K562 (cell line): Measurements from ENCODE around the gene BCL7B. TPM values are rescaled to one million over a fixed set of nuclear protein-coding genes. Genes with fewer than 3 reads are reported as not detected.

Source experiments
- CBFA2T2 ChIP-seq: fragments of 450-650 bp; conservative IDR thresholded peaks from 2 replicates; pipeline ENCODE4 v1.6.1; 2017; ENCODE audit warnings: mild to moderate bottlenecking
- HES1 ChIP-seq: fragments of 450-650 bp; IDR thresholded peaks from 2 replicates; pipeline ENCODE4 v1.6.1; 2016; ENCODE audit warnings: low read depth, mild to moderate bottlenecking, moderate library complexity
- HEY1 ChIP-seq: fragments of 250-450 bp; sonication (Bioruptor Pico); IDR thresholded peaks from 2 replicates; pipeline ENCODE4 v1.5.0; 2020; ENCODE audit warnings: mild to moderate bottlenecking, moderate library complexity, borderline replicate concordance
- JUND ChIP-seq, 2 experiments: IDR thresholded peaks; 2 replicates in 1 of 2; 3 replicates in 1 of 2; pipeline ENCODE4 v1.6.1; 2011; ENCODE audit warnings: borderline replicate concordance in 2 of 2, low read depth in 2 of 2, low read length in 2 of 2, improper control_type of control experiment in 1 of 2, missing biosample characterization in 1 of 2, missing genetic modification characterization in 1 of 2, missing genetic modification reagents in 1 of 2
- MAZ ChIP-seq, 2 experiments: fragments of 450-650 bp in 1 of 2; sonication (generic) in 1 of 2; formaldehyde crosslinking; IDR thresholded peaks in 1 of 2; conservative IDR thresholded peaks in 1 of 2; 2 replicates each; pipeline versions ENCODE4 v1.4.0 to v1.5.0; 2020; ENCODE audit warnings: mild to moderate bottlenecking in 1 of 2, missing genetic modification reagents in 1 of 2
- MBD2 ChIP-seq: sonication (generic); IDR thresholded peaks from 2 replicates; pipeline ENCODE4 v1.6.1; 2016; ENCODE audit warnings: low read depth, borderline replicate concordance
- MEF2A ChIP-seq: IDR thresholded peaks from 2 replicates; pipeline ENCODE4 v1.6.1; 2011; ENCODE audit warnings: low read depth, mild to moderate bottlenecking, low read length, moderate library complexity; ENCODE audit not compliant: control insufficient read depth
- MEF2D ChIP-seq: conservative IDR thresholded peaks from 2 replicates; pipeline ENCODE4 v1.6.1; 2016; ENCODE audit warnings: low read depth, missing genetic modification characterization, missing compliant biosample characterization
- NEUROD1 ChIP-seq: fragments of 150-350 bp; IDR thresholded peaks from 2 replicates; pipeline ENCODE4 v1.6.1; 2014; ENCODE audit warnings: borderline replicate concordance, low read length, low read depth; ENCODE audit not compliant: partially characterized antibody
- NFIC ChIP-seq: fragments of 450-650 bp; IDR thresholded peaks from 2 replicates; pipeline ENCODE4 v1.6.1; 2017; ENCODE audit warnings: mild to moderate bottlenecking, inconsistent platforms
- SIRT6 ChIP-seq: IDR thresholded peaks from one replicate; pipeline ENCODE4 v1.6.1; 2012; ENCODE audit warnings: low read depth, mild to moderate bottlenecking, control low read depth, inconsistent platforms, low read length, moderate library complexity
- SMC3 ChIP-seq: conservative IDR thresholded peaks from 2 replicates; pipeline ENCODE4 v1.6.1; 2011; ENCODE audit warnings: low read depth, low read length, improper control_type of control experiment; ENCODE audit not compliant: insufficient read depth
- SNAPC5 ChIP-seq: fragments of 250-450 bp; sonication (Bioruptor Pico); IDR thresholded peaks from 2 replicates; pipeline ENCODE4 v1.8.0; 2021; ENCODE audit warnings: moderate library complexity, mild to moderate bottlenecking, inconsistent platforms
- SOX6 ChIP-seq: fragments of 450-650 bp; IDR thresholded peaks from 2 replicates; pipeline ENCODE4 v1.6.1; 2014; ENCODE audit warnings: mild to moderate bottlenecking
- SP2 ChIP-seq: IDR thresholded peaks from 2 replicates; pipeline ENCODE4 v1.6.1; 2011; ENCODE audit warnings: mild to moderate bottlenecking, low read depth, low read length, moderate library complexity; ENCODE audit not compliant: poor library complexity, severe bottlenecking; ENCODE audit errors: extremely low read depth
- SPI1 ChIP-seq: IDR thresholded peaks from 2 replicates; pipeline ENCODE4 v1.6.1; 2011; ENCODE audit warnings: low read depth, low read length, control low read depth, borderline replicate concordance
- TAF7 ChIP-seq: fragments of 450-650 bp; IDR thresholded peaks from 2 replicates; pipeline ENCODE4 v1.6.1; 2016; ENCODE audit warnings: missing genetic modification characterization, missing compliant biosample characterization
- TCF7 ChIP-seq: sonication (generic); IDR thresholded peaks from 2 replicates; pipeline ENCODE4 v1.6.1; 2016; ENCODE audit warnings: antibody characterized with exemption, borderline replicate concordance
- TFAP4 ChIP-seq: sonication (generic); formaldehyde crosslinking; IDR thresholded peaks from 2 replicates; pipeline ENCODE4 v1.8.0; 2022; ENCODE audit warnings: missing genetic modification reagents, mild to moderate bottlenecking, moderate library complexity, borderline replicate concordance
- ZKSCAN1 ChIP-seq: fragments of 150-350 bp; IDR thresholded peaks from 2 replicates; pipeline ENCODE4 v1.6.1; 2016; ENCODE audit warnings: low read depth, low read length
- ZNF354B ChIP-seq: fragments of 250-450 bp; sonication (Bioruptor Pico); IDR thresholded peaks from 2 replicates; pipeline ENCODE4 v1.4.0; 2020
- polyA plus RNA-seq, 8 experiments: library from polyadenylated mRNA; depleted of rRNA in 4 of 8; stranded (reverse) in 5 of 8; unstranded in 3 of 8; fragments of >200 nt; fragmentation: Nextera tagmentation in 2 of 8; fragmentation: Illumina TruSeq in 1 of 8; extraction: Ambion mirVana in 2 of 8; extraction: Trizol in 1 of 8; gene quantifications; 2 replicates each; pipeline versions ENCODE4 v1.2.1 to v1.2.3, GENCODE V29; 2011 to 2014; ENCODE audit warnings: inconsistent platforms in 1 of 8, missing spikeins in 1 of 8
- total RNA-seq, 7 experiments: library from RNA; depleted of rRNA in 6 of 7; stranded (reverse); fragments of >200 nt in 6 of 7; fragmentation: Illumina TruSeq in 2 of 7; extraction: Trizol in 2 of 7; gene quantifications; 2 replicates each; pipeline versions ENCODE4 v1.2.1 to v1.2.3, GENCODE V29; 2011 to 2021; ENCODE audit warnings: low replicate concordance in 1 of 7

The BCL7B gene
- total and polyA plus RNA-seq, 9 of the 15 experiments (the other 6 are each of a cell fraction or from before 2014, with no cell fraction given), result 10.0 to 73.2 (median 32.9) TPM

GRCh38 chr7:73567846-73568685 lies 10.6 kb upstream of the BCL7B start (continued):
- TF ChIP-seq HES1, result no peak
- peak; percentile 67; the same call in 1 of the 2 replicates for TF ChIP-seq SOX6
- TF ChIP-seq SPI1, result 0 out of 2 replicates have a peak, but pooled peaks have one; percentile 1
- TF ChIP-seq TFAP4 (CRISPR knock-in tag), result 0 out of 2 replicates have a peak, but pooled peaks have one; percentile 27
- TF ChIP-seq MEF2D (tag), result no peak
- no peak for TF ChIP-seq SNAPC5
- peak; percentile 35; the same call in 1 of the 2 replicates for TF ChIP-seq HEY1 (CRISPR knock-in tag)
- no peak for TF ChIP-seq MEF2A
- no peak for TF ChIP-seq MBD2
- TF ChIP-seq MAZ (CRISPR knock-in tag; conservative IDR thresholded peaks at IDR 0.05 in 1 of 2, IDR thresholded peaks at IDR 0.05 in 1 of 2), result 0 out of 4 replicates have a peak, but pooled peaks of 1 of the 2 experiments have one; percentile 16
- no peak for TF ChIP-seq TCF7
- TF ChIP-seq TAF7, result no peak
- no peak for TF ChIP-seq CBFA2T2
- TF ChIP-seq NEUROD1, result no peak
- TF ChIP-seq ZNF354B (CRISPR knock-in tag), result no peak
- TF ChIP-seq JUND (IDR thresholded peaks at IDR 0.05; ENCODE audit: borderline replicate concordance, low read depth, low read length), result no peak
- TF ChIP-seq JUND (tag; IDR thresholded peaks at IDR 0.05; ENCODE audit: borderline replicate concordance, low read depth, low read length), result 0 out of 3 replicates have a peak, but pooled peaks have one; percentile 23
- no peak for TF ChIP-seq SMC3
- no peak for TF ChIP-seq SP2
- TF ChIP-seq SIRT6, result no peak
- TF ChIP-seq ZKSCAN1, result peak; percentile 67; the same call in 1 of the 2 replicates
- 0 out of 2 replicates have a peak, but pooled peaks have one; percentile 2 for TF ChIP-seq NFIC
